T-helper 1 cell treated with Interleukin-12 subunit alpha and Interleukin-12 subunit beta and Interleukin-4 antibody, amounts not matched to agents 30 μg/mL and 1 μg/mL, for 36 hours (primary cell): ENCODE measurements around the gene CWF19L1.
"Not testable (repeated sequence)": the region's sequence is repeated elsewhere in the genome, so short reads cannot be mapped to it uniquely, and the experiment has no call there.

Experiments used
- H3K27ac Mint-ChIP-seq: one replicate; pipeline ENCODE4 v1.8.0; 2021; ENCODE audit warnings: mild to moderate bottlenecking, mixed read lengths
- H3K27me3 Mint-ChIP-seq: one replicate; pipeline ENCODE4 v1.8.0; 2021; ENCODE audit warnings: low read depth, mixed read lengths
- H3K36me3 Mint-ChIP-seq: one replicate; pipeline ENCODE4 v1.8.0; 2021; ENCODE audit warnings: low read depth, mixed read lengths
- H3K4me1 Mint-ChIP-seq: one replicate; pipeline ENCODE4 v1.8.0; 2021; ENCODE audit warnings: low read depth, mixed read lengths
- H3K4me3 Mint-ChIP-seq: one replicate; pipeline ENCODE4 v1.8.0; 2021; ENCODE audit warnings: mild to moderate bottlenecking, moderate library complexity, mixed read lengths
- H3K9me3 Mint-ChIP-seq: one replicate; pipeline ENCODE4 v1.8.0; 2021; ENCODE audit warnings: mixed read lengths

Gene CWF19L1

GRCh38 chr10:100286051-100287033 is 18.9 kb upstream of the CWF19L1 start, which contains the start of gene BLOC1S2:
TSS of gene BLOC1S2 (minus strand) at chr10:100286680. CDS start at chr10:100286659, 21 bp downstream.
- H3K4me1 Mint-ChIP-seq, result peaks cover 17% of the 10 kb centered on the region
- no peaks in the 10 kb centered on the region for H3K27me3 Mint-ChIP-seq
- H3K27ac Mint-ChIP-seq, result peak within 1 kb of the TSS; percentile 98
- H3K9me3 Mint-ChIP-seq, result no peaks in the 10 kb centered on the region
- H3K36me3 Mint-ChIP-seq, result peaks cover 13% of the 10 kb centered on the region
- H3K4me3 Mint-ChIP-seq, result peak within 1 kb of the TSS; percentile 97

- H3K27me3 Mint-ChIP-seq, H3K9me3 Mint-ChIP-seq: not testable (repeated sequence)
- peak overlapping the region; percentile 98 for H3K27ac Mint-ChIP-seq
- peaks cover 20% of the 10 kb centered on the region for H3K36me3 Mint-ChIP-seq
- peak overlapping the region; percentile 97 for H3K4me3 Mint-ChIP-seq
- peaks cover 19% of the 10 kb centered on the region for H3K4me1 Mint-ChIP-seq
Observed at GRCh38 chr10:100285326-100285725, 17.9 kb upstream of the CWF19L1 start.

- H3K27me3 Mint-ChIP-seq, result no peaks in the 10 kb centered on the region
- H3K4me1 Mint-ChIP-seq, result peaks cover 19% of the 10 kb centered on the region
- no peak overlapping the region for H3K4me3 Mint-ChIP-seq
- H3K36me3 Mint-ChIP-seq, result peaks cover 32% of the 10 kb centered on the region
- no peak overlapping the region for H3K27ac Mint-ChIP-seq
- no peaks in the 10 kb centered on the region for H3K9me3 Mint-ChIP-seq
Observed at GRCh38 chr10:100282907-100283306, 15.5 kb upstream of the CWF19L1 start.

GRCh38 chr10:100276971-100277370 is 9.5 kb upstream of the CWF19L1 start:
- H3K4me1 Mint-ChIP-seq, H3K9me3 Mint-ChIP-seq, H3K27me3 Mint-ChIP-seq, H3K4me3 Mint-ChIP-seq, H3K27ac Mint-ChIP-seq: not testable (repeated sequence)
- peaks cover 31% of the 10 kb centered on the region for H3K36me3 Mint-ChIP-seq

GRCh38 chr10:100265821-100266485 is 1.5 kb downstream of the CWF19L1 start:
- H3K4me3 Mint-ChIP-seq, result peak overlapping the region; percentile 100
- peak overlapping the region; percentile 52 for H3K27ac Mint-ChIP-seq
- H3K36me3 Mint-ChIP-seq, result peaks cover 11% of the 10 kb centered on the region
- H3K4me1 Mint-ChIP-seq, result peaks cover 17% of the 10 kb centered on the region
- H3K27me3 Mint-ChIP-seq, result no peaks in the 10 kb centered on the region
- no peaks in the 10 kb centered on the region for H3K9me3 Mint-ChIP-seq

- H3K4me3 Mint-ChIP-seq, result no peak overlapping the region
- no peaks in the 10 kb centered on the region for H3K9me3 Mint-ChIP-seq
- H3K36me3 Mint-ChIP-seq, result peaks cover 46% of the 10 kb centered on the region
- no peak overlapping the region for H3K27ac Mint-ChIP-seq
- H3K4me1 Mint-ChIP-seq, result no peaks in the 10 kb centered on the region
- H3K27me3 Mint-ChIP-seq, result no peaks in the 10 kb centered on the region
Observed at GRCh38 chr10:100254191-100254590, 13.2 kb downstream of the CWF19L1 start.

GRCh38 chr10:100253041-100253440 is 14.4 kb downstream of the CWF19L1 start:
- H3K4me1 Mint-ChIP-seq, result no peaks in the 10 kb centered on the region
- H3K9me3 Mint-ChIP-seq, result no peaks in the 10 kb centered on the region
- H3K36me3 Mint-ChIP-seq, result peaks cover 44% of the 10 kb centered on the region
- no peaks in the 10 kb centered on the region for H3K27me3 Mint-ChIP-seq
- no peak overlapping the region for H3K27ac Mint-ChIP-seq
- no peak overlapping the region for H3K4me3 Mint-ChIP-seq

- Mint-ChIP-seq H3K36me3 (peaks cover 39% of the 10 kb centered on the region), H3K9me3 (no peaks in the 10 kb centered on the region), H3K27me3 (no peaks in the 10 kb centered on the region), H3K27ac (no peak overlapping the region), H3K4me3 (no peak overlapping the region), H3K4me1 (no peaks in the 10 kb centered on the region)
Observed at GRCh38 chr10:100248820-100249219, 18.6 kb downstream of the CWF19L1 start.

GRCh38 chr10:100245484-100246220 is 21.8 kb downstream of the CWF19L1 start:
- H3K4me1 Mint-ChIP-seq, result no peaks in the 10 kb centered on the region
- no peaks in the 10 kb centered on the region for H3K9me3 Mint-ChIP-seq
- peaks cover 46% of the 10 kb centered on the region for H3K36me3 Mint-ChIP-seq
- H3K4me3 Mint-ChIP-seq, result no peak overlapping the region
- H3K27me3 Mint-ChIP-seq, result no peaks in the 10 kb centered on the region
- no peak overlapping the region for H3K27ac Mint-ChIP-seq

GRCh38 chr10:100239851-100240250 is 27.6 kb downstream of the CWF19L1 start:
- Mint-ChIP-seq H3K4me1 (peaks cover 4% of the 10 kb centered on the region), H3K4me3 (no peak overlapping the region), H3K36me3 (peaks cover 41% of the 10 kb centered on the region), H3K9me3 (no peaks in the 10 kb centered on the region), H3K27ac (no peak overlapping the region), H3K27me3 (no peaks in the 10 kb centered on the region)

- Mint-ChIP-seq H3K27ac (no peak overlapping the region), H3K27me3 (no peaks in the 10 kb centered on the region), H3K4me1 (peaks cover 4% of the 10 kb centered on the region), H3K9me3 (no peaks in the 10 kb centered on the region), H3K36me3 (peaks cover 39% of the 10 kb centered on the region), H3K4me3 (no peak overlapping the region)
Observed at GRCh38 chr10:100238429-100238828, 29.0 kb downstream of the CWF19L1 start.

GRCh38 chr10:100232101-100232500 is 35.3 kb downstream of the CWF19L1 start:
- H3K27me3 Mint-ChIP-seq, result no peaks in the 10 kb centered on the region
- H3K27ac Mint-ChIP-seq, result no peak overlapping the region
- peaks cover 4% of the 10 kb centered on the region for H3K9me3 Mint-ChIP-seq
- H3K4me3 Mint-ChIP-seq, result no peak overlapping the region
- H3K36me3 Mint-ChIP-seq, result peaks cover 22% of the 10 kb centered on the region
- H3K4me1 Mint-ChIP-seq, result peaks cover 19% of the 10 kb centered on the region

- Mint-ChIP-seq H3K27ac (peak overlapping the region; percentile 89), H3K4me3 (peak overlapping the region; percentile 78), H3K4me1 (peaks cover 26% of the 10 kb centered on the region), H3K27me3 (no peaks in the 10 kb centered on the region), H3K36me3 (peaks cover 20% of the 10 kb centered on the region), H3K9me3 (peaks cover 4% of the 10 kb centered on the region)
Observed at GRCh38 chr10:100229819-100230422, 37.5 kb downstream of the CWF19L1 start.

- no peak overlapping the region for H3K27ac Mint-ChIP-seq
- no peaks in the 10 kb centered on the region for H3K9me3 Mint-ChIP-seq
- H3K36me3 Mint-ChIP-seq, result peaks cover 30% of the 10 kb centered on the region
- no peaks in the 10 kb centered on the region for H3K27me3 Mint-ChIP-seq
- H3K4me3 Mint-ChIP-seq, result no peak overlapping the region
- peaks cover 16% of the 10 kb centered on the region for H3K4me1 Mint-ChIP-seq
Observed at GRCh38 chr10:100223879-100224278, 43.6 kb downstream of the CWF19L1 start.
